Measurements from ENCODE around the gene FBN3.
A peak's percentile ranks its signal among the peaks of the same experiment; 100 is the strongest.
"Not testable (repeated sequence)": the region's sequence is repeated elsewhere in the genome, so short reads cannot be mapped to it uniquely, and the experiment has no call there.

FBN3 gene

GRCh38 chr19:8056533-8056932, 92.9 kb downstream of the FBN3 start:
- DNase-seq (ENCODE audit: low read depth in 2 of 2) = no peak

- no peak for DNase-seq (ENCODE audit: low read depth in 2 of 2)
These were observed 95.2 kb downstream of the FBN3 start for GRCh38 chr19:8054169-8054568.

GRCh38 chr19:8052464-8052859, 96.9 kb downstream of the FBN3 start, which contains the start of gene CCL25:
Gene CCL25, plus strand, starts transcription at chr19:8052760. Its CDS starts 290 bp downstream, at chr19:8053050.
- no peak for DNase-seq (ENCODE audit: low read depth in 2 of 2)

GRCh38 chr19:8050274-8051096, 98.9 kb downstream of the FBN3 start:
- peak; percentile 84 to 93 for DNase-seq (ENCODE audit: low read depth in 2 of 2)

- no peak for DNase-seq (ENCODE audit: low read depth in 2 of 2)
These were observed 102.7 kb downstream of the FBN3 start for GRCh38 chr19:8046569-8047165.

GRCh38 chr19:8045872-8046568, 103.4 kb downstream of the FBN3 start:
- DNase-seq (ENCODE audit: low read depth in 2 of 2) = no peak

GRCh38 chr19:8044018-8044417, 105.4 kb downstream of the FBN3 start:
- DNase-seq (ENCODE audit: low read depth in 2 of 2) = no peak

- DNase-seq (ENCODE audit: low read depth in 2 of 2) = no peak
These were observed 106.5 kb downstream of the FBN3 start for GRCh38 chr19:8042900-8043299.

- DNase-seq (ENCODE audit: low read depth in 2 of 2) = no peak
These were observed 107.9 kb downstream of the FBN3 start for GRCh38 chr19:8041531-8041931.

- DNase-seq (ENCODE audit: low read depth in 2 of 2) = no peak
These were observed 110.2 kb downstream of the FBN3 start for GRCh38 chr19:8039231-8039630.

- no peak for DNase-seq (ENCODE audit: low read depth in 2 of 2)
These were observed 110.6 kb downstream of the FBN3 start for GRCh38 chr19:8038815-8039214.

GRCh38 chr19:8036434-8037099, 112.8 kb downstream of the FBN3 start:
- no peak for DNase-seq (ENCODE audit: low read depth in 2 of 2)

GRCh38 chr19:8034178-8034525, 115.2 kb downstream of the FBN3 start:
- no peak for DNase-seq (ENCODE audit: low read depth in 2 of 2)

GRCh38 chr19:8033287-8034177, 115.9 kb downstream of the FBN3 start:
- DNase-seq (ENCODE audit: low read depth in 2 of 2) = not testable (repeated sequence)

- DNase-seq (ENCODE audit: low read depth in 2 of 2) = no peak
These were observed 118.4 kb downstream of the FBN3 start for GRCh38 chr19:8030960-8031359.

- no peak for DNase-seq (ENCODE audit: low read depth in 2 of 2)
These were observed 120.4 kb downstream of the FBN3 start for GRCh38 chr19:8028951-8029491.

- no peak for DNase-seq (ENCODE audit: low read depth in 2 of 2)
These were observed 124.1 kb downstream of the FBN3 start for GRCh38 chr19:8025316-8025715.

GRCh38 chr19:8024256-8024655, 125.1 kb downstream of the FBN3 start:
- not testable (repeated sequence) for DNase-seq (ENCODE audit: low read depth in 2 of 2)

- DNase-seq (ENCODE audit: low read depth in 2 of 2) = no peak
These were observed 126.0 kb downstream of the FBN3 start for GRCh38 chr19:8023371-8023770.

- DNase-seq (ENCODE audit: low read depth in 2 of 2) = no peak
These were observed 127.1 kb downstream of the FBN3 start for GRCh38 chr19:8022275-8022674.

GRCh38 chr19:8021374-8021773, 128.0 kb downstream of the FBN3 start:
- DNase-seq (ENCODE audit: low read depth in 2 of 2) = no peak
